ENCODE results near the gene FDX2.

DNA sequence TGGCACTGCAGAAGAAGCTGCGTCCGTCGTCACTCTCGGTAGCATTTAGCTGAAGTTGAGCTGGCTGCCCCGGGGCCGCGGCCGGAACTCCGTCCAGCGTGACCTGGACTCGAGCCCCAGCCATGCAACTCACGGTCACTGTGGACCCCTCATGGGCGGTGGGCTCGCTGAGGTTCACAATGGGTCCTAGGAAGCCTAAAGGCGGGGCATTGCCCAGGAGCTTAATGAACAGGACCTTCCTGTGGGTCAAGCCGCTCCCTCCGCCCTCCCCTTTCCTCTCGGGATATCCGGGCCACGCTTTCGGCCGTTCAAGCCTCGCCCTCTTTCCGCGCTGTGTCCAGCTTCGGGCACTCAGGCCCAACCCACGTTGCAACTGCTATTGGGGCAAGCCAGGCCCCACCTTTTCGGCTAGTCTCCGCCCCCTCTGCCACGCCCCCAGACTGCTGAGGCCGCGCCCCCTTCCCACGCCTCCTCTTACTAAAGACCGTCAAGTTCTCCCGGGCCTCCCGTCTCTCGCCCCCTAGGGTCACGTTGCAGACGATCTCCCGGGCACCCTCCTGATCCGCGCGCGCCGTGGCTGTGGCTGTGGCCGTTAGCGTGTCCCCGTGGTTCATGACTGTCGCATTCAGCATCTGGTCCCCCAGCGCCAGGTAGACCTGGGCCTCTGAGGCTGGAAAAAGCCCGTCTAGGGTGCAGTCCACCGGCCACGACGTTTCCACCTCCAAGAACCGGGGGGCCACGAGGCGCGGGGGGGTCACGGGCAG lies 19.0 kb upstream of the FDX2 start:
- TF ChIP-seq, protein P1, sequence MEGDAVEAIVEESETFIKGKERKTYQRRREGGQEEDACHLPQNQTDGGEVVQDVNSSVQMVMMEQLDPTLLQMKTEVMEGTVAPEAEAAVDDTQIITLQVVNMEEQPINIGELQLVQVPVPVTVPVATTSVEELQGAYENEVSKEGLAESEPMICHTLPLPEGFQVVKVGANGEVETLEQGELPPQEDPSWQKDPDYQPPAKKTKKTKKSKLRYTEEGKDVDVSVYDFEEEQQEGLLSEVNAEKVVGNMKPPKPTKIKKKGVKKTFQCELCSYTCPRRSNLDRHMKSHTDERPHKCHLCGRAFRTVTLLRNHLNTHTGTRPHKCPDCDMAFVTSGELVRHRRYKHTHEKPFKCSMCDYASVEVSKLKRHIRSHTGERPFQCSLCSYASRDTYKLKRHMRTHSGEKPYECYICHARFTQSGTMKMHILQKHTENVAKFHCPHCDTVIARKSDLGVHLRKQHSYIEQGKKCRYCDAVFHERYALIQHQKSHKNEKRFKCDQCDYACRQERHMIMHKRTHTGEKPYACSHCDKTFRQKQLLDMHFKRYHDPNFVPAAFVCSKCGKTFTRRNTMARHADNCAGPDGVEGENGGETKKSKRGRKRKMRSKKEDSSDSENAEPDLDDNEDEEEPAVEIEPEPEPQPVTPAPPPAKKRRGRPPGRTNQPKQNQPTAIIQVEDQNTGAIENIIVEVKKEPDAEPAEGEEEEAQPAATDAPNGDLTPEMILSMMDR (IDR thresholded peaks at IDR 0.05; ENCODE audit: low read depth, low read length, missing input control), result peak; percentile 1
- TF ChIP-seq JUND (IDR thresholded peaks at IDR 0.05) (no peak), TAF1 (conservative IDR thresholded peaks at IDR 0.05) (peak; percentile 38), GABPA (IDR thresholded peaks at IDR 0.05 in 1 of 2, conservative IDR thresholded peaks at IDR 0.05 in 1 of 2) (peak in 1 of 2 donors; percentile 85), HNF4G (IDR thresholded peaks at IDR 0.05) (no peak), FOXA1 (IDR thresholded peaks at IDR 0.05) (no peak), RAD21 (IDR thresholded peaks at IDR 0.05) (peak; percentile 25 to 58)
- TF ChIP-seq, protein P2, sequence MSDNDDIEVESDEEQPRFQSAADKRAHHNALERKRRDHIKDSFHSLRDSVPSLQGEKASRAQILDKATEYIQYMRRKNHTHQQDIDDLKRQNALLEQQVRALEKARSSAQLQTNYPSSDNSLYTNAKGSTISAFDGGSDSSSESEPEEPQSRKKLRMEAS (IDR thresholded peaks at IDR 0.05), result peak; percentile 89
- TF ChIP-seq, protein P3, sequence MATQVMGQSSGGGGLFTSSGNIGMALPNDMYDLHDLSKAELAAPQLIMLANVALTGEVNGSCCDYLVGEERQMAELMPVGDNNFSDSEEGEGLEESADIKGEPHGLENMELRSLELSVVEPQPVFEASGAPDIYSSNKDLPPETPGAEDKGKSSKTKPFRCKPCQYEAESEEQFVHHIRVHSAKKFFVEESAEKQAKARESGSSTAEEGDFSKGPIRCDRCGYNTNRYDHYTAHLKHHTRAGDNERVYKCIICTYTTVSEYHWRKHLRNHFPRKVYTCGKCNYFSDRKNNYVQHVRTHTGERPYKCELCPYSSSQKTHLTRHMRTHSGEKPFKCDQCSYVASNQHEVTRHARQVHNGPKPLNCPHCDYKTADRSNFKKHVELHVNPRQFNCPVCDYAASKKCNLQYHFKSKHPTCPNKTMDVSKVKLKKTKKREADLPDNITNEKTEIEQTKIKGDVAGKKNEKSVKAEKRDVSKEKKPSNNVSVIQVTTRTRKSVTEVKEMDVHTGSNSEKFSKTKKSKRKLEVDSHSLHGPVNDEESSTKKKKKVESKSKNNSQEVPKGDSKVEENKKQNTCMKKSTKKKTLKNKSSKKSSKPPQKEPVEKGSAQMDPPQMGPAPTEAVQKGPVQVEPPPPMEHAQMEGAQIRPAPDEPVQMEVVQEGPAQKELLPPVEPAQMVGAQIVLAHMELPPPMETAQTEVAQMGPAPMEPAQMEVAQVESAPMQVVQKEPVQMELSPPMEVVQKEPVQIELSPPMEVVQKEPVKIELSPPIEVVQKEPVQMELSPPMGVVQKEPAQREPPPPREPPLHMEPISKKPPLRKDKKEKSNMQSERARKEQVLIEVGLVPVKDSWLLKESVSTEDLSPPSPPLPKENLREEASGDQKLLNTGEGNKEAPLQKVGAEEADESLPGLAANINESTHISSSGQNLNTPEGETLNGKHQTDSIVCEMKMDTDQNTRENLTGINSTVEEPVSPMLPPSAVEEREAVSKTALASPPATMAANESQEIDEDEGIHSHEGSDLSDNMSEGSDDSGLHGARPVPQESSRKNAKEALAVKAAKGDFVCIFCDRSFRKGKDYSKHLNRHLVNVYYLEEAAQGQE (IDR thresholded peaks at IDR 0.05), result peak; percentile 87
- TF ChIP-seq, protein P4, sequence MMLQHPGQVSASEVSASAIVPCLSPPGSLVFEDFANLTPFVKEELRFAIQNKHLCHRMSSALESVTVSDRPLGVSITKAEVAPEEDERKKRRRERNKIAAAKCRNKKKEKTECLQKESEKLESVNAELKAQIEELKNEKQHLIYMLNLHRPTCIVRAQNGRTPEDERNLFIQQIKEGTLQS (IDR thresholded peaks at IDR 0.05), result no peak
